OCI-LY7 (cell line): ENCODE measurements around the gene GPR180. TPM values are rescaled to one million over a fixed set of nuclear protein-coding genes. Genes with fewer than 3 reads are reported as not detected.

ENCODE experiments used
- BruUV-seq: library from RNA; stranded (reverse); fragments of 400-500 nt; replicated peaks from 2 replicates; lab custom pipeline; 2021; lab: Mats Ljungman, UMichigan
- CTCF ChIA-PET: fragments of 300-600 bp; sonication (Branson Sonifier 250); formaldehyde crosslinking; loops from one replicate; lab custom pipeline; 2022; ENCODE audit warnings: antibody characterized with exemption; ENCODE audit not compliant: unreplicated experiment; lab: Charles Lee
- POLR2A ChIA-PET: fragments of 300-600 bp; sonication (Branson Sonifier 250); formaldehyde crosslinking; loops from one replicate; lab custom pipeline; 2022; ENCODE audit warnings: antibody characterized with exemption; lab: Charles Lee
- DNase-seq: peaks from one replicate; pipeline ENCODE4 v3.0.0-alpha.2; 2015; ENCODE audit warnings: low spot score
- H2AFZ ChIP-seq: fragments of 200-600 bp; sonication (generic), shearing (Covaris generic); 2 replicates; pipeline ENCODE4 v1.6.1; 2014; ENCODE audit warnings: mild to moderate bottlenecking, antibody characterized with exemption, low read length, moderate library complexity
- H3K27ac ChIP-seq: fragments of 200-600 bp; sonication (generic); 2 replicates; pipeline ENCODE4 v1.5.1; 2014; ENCODE audit warnings: mixed run types, low read depth, mild to moderate bottlenecking, moderate library complexity, low read length, inconsistent platforms; ENCODE audit not compliant: poor library complexity, severe bottlenecking
- H3K36me3 ChIP-seq: fragments of 200-600 bp; sonication (generic); 2 replicates; pipeline ENCODE4 v1.6.1; 2014; ENCODE audit warnings: mild to moderate bottlenecking, antibody characterized with exemption, low read length, moderate library complexity, mixed read lengths; ENCODE audit not compliant: insufficient read depth
- H3K4me1 ChIP-seq: fragments of 200-600 bp; sonication (generic); 2 replicates; pipeline ENCODE4 v1.5.1; 2014; ENCODE audit warnings: mild to moderate bottlenecking, low read length; ENCODE audit not compliant: insufficient read depth, poor library complexity, severe bottlenecking
- H3K4me2 ChIP-seq: fragments of 200-600 bp; sonication (generic); 2 replicates; pipeline ENCODE4 v1.6.1; 2014; ENCODE audit warnings: mild to moderate bottlenecking, low read length
- H3K4me3 ChIP-seq: fragments of 200-600 bp; sonication (generic); 2 replicates; pipeline ENCODE4 v1.5.1; 2014; ENCODE audit warnings: mild to moderate bottlenecking, low read depth, low read length; ENCODE audit not compliant: poor library complexity, severe bottlenecking
- H3K79me2 ChIP-seq: fragments of 200-600 bp; sonication (generic); 2 replicates; pipeline ENCODE4 v1.6.1; 2016; ENCODE audit warnings: low read depth, mild to moderate bottlenecking, low read length, moderate library complexity, mixed read lengths; ENCODE audit not compliant: insufficient read depth
- H3K9me2 ChIP-seq: fragments of 200-600 bp; sonication (generic); 2 replicates; pipeline ENCODE4 v1.6.1; 2016; ENCODE audit warnings: mild to moderate bottlenecking, low read length, mixed read lengths; ENCODE audit not compliant: insufficient read depth
- H3K9me3 ChIP-seq: fragments of 200-600 bp; sonication (generic); 2 replicates; pipeline ENCODE4 v1.6.1; 2014; ENCODE audit warnings: mild to moderate bottlenecking, mixed run types, low read length, mixed read lengths
- H4K20me1 ChIP-seq: fragments of 200-600 bp; sonication (generic); 2 replicates; pipeline ENCODE4 v1.6.1; 2014; ENCODE audit warnings: mild to moderate bottlenecking, antibody characterized with exemption, low read length, moderate library complexity, mixed read lengths; ENCODE audit not compliant: insufficient read depth
- EZH2phosphoT487 ChIP-seq: fragments of 200-600 bp; sonication (generic); IDR thresholded peaks from 2 replicates; pipeline ENCODE4 v1.6.1; 2018; ENCODE audit warnings: low read depth, borderline replicate concordance, mild to moderate bottlenecking, mixed run types, antibody characterized with exemption, low read length, moderate library complexity, mixed read lengths
- intact Hi-C: fragments of 100-400 bp; cut with micrococcal nuclease; formaldehyde crosslinking; loops from one replicate; pipeline ENCODE4 v1.10.0; 2022; ENCODE audit not compliant: unreplicated experiment
- small RNA-seq: library from RNA; depleted of rRNA; stranded (forward); fragments of <200 nt; gene quantifications from one replicate; pipeline ENCODE3, GENCODE V24; 2014
- total RNA-seq, 2 experiments: library from RNA; depleted of rRNA in 1 of 2; stranded (reverse); fragments of >200 nt in 1 of 2; shearing (Covaris generic) in 1 of 2; gene quantifications; 2 replicates each; pipeline ENCODE4 v1.2.3, GENCODE V29; 2014 to 2022
- TF ChIP-seq, protein P1 (sequence below): fragments of 200-600 bp; sonication (generic); conservative IDR thresholded peaks from 2 replicates; pipeline ENCODE4 v1.5.1; 2014; ENCODE audit warnings: mild to moderate bottlenecking, antibody characterized with exemption, low read length, moderate library complexity, mixed read lengths

The GPR180 gene
- total RNA-seq, 2 experiments from 2014 or later = 3.9 to 4.1 TPM

DNA sequence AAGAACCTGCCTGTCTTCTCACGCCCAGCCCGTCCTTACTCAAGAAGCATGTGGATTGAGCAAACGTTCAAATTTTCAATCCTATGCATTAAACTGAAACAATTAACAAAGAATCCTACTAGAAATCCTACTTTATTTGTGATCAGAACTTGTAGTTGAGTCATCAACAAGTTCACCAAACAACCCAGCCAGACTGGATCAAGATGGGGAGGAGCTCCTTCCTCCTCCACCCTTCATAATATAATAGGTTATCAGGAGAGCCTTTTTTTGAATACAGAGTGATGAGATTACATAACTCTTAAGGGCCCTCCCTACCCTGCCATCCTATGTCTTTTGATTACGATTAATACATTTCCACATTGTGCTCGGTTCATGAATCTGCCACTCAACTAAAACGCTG lies 78.0 kb downstream of the GPR180 start:
- POLR2A ChIA-PET = no interaction called here
- H3K9me3 ChIP-seq = no peaks in the 10 kb centered on the region
- CTCF ChIA-PET = no interaction called here
- H3K4me3 ChIP-seq = no peak overlapping the region
- BruUV-seq = no TSS peak
- DNase-seq = no peak
- H3K27ac ChIP-seq = no peak overlapping the region
- intact Hi-C loops = no loop called here
- TF ChIP-seq EZH2phosphoT487 = no peak
- TF ChIP-seq, protein P1, sequence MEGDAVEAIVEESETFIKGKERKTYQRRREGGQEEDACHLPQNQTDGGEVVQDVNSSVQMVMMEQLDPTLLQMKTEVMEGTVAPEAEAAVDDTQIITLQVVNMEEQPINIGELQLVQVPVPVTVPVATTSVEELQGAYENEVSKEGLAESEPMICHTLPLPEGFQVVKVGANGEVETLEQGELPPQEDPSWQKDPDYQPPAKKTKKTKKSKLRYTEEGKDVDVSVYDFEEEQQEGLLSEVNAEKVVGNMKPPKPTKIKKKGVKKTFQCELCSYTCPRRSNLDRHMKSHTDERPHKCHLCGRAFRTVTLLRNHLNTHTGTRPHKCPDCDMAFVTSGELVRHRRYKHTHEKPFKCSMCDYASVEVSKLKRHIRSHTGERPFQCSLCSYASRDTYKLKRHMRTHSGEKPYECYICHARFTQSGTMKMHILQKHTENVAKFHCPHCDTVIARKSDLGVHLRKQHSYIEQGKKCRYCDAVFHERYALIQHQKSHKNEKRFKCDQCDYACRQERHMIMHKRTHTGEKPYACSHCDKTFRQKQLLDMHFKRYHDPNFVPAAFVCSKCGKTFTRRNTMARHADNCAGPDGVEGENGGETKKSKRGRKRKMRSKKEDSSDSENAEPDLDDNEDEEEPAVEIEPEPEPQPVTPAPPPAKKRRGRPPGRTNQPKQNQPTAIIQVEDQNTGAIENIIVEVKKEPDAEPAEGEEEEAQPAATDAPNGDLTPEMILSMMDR = no peak
- H3K4me1 ChIP-seq = no peaks in the 10 kb centered on the region
- no peak overlapping the region for H3K4me2 ChIP-seq
- no peak overlapping the region for H2AFZ ChIP-seq
- H3K36me3 ChIP-seq = no peaks in the 10 kb centered on the region
- no peaks in the 10 kb centered on the region for H3K9me2 ChIP-seq
- no peaks in the 10 kb centered on the region for H3K79me2 ChIP-seq
- no peaks in the 10 kb centered on the region for H4K20me1 ChIP-seq

DNA sequence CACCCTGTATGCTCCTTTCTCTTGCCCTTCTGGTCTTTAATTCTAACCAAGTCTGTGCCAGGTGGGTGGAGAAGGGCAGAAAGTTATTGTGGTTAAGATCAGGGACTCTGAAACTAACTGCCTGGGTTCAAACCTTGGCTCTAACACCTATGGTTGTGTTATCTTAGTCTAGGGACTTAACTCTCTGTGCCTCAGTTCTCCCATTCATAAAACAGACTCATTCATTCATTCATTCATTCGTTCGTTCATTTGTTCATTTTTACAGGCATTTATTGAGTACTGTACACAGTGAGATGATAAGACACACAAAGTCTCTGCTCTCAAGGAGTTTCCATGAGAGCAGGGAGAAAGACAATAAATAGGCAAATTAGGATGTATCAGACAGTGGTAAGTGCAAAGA lies 80.6 kb downstream of the GPR180 start:
- Histone ChIP-seq H3K27ac (no peak overlapping the region), H2AFZ (no peak overlapping the region), H3K36me3 (no peaks in the 10 kb centered on the region), H4K20me1 (no peaks in the 10 kb centered on the region), H3K9me2 (no peaks in the 10 kb centered on the region), H3K79me2 (no peaks in the 10 kb centered on the region), H3K4me3 (no peak overlapping the region), H3K4me1 (no peaks in the 10 kb centered on the region), H3K4me2 (no peak overlapping the region), H3K9me3 (no peaks in the 10 kb centered on the region)
- no peak for DNase-seq
- POLR2A ChIA-PET = no interaction called here
- intact Hi-C loops = no loop called here
- TF ChIP-seq, protein P1 = no peak
- TF ChIP-seq EZH2phosphoT487 = no peak
- CTCF ChIA-PET = no interaction called here
- BruUV-seq = no TSS peak

DNA sequence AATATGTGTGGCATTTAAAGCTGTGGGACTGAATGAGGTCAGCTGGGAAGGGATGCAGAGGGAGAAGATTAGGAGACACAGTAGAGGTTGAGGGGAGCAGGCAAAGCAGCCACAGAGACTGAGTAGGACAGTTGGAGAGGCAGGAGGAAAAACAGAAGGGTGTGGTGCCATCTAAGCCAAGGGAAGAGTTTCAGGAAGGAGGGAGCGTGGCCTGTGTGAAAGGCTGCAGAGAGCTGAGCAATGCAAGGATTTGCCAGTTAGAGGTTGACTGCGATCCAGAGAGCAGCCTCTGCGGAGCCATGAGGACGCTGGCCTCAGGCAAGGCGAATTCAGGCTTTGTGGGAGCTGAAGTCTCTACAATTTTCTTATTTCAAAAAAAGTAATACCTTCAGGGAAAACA lies 81.8 kb downstream of the GPR180 start:
- Histone ChIP-seq H4K20me1 (no peaks in the 10 kb centered on the region), H3K36me3 (no peaks in the 10 kb centered on the region), H3K79me2 (no peaks in the 10 kb centered on the region), H3K27ac (no peak overlapping the region), H3K9me2 (no peaks in the 10 kb centered on the region), H2AFZ (no peak overlapping the region), H3K9me3 (no peaks in the 10 kb centered on the region), H3K4me3 (no peak overlapping the region), H3K4me1 (no peaks in the 10 kb centered on the region), H3K4me2 (no peak overlapping the region)
- no TSS peak for BruUV-seq
- ChIA-PET POLR2A (no interaction called here), CTCF (no interaction called here)
- no peak for DNase-seq
- no peak for TF ChIP-seq EZH2phosphoT487
- TF ChIP-seq, protein P1 = no peak
- intact Hi-C loops = no loop called here

Small RNA genes lying within 50 kb of the gene (small RNA-seq; reads per million reads assigned to genes)
- gene RNA5SP36 = 0.73 reads per million, percentile 30 among the genes with 10 or more reads in this experiment

Other genes with a start within 250 kb of the GPR180 start
- 0.05 and 0.25 TPM in 2 replicates for gene DCT, start 122.2 kb upstream of the GPR180 start, total RNA-seq (2014; rRNA removed; shearing (Covaris generic))
- not detected in 2 replicates for gene DCT, start 122.2 kb upstream of the GPR180 start, total RNA-seq (2022)
- gene TGDS, start 5.7 kb upstream of the GPR180 start, total RNA-seq (2014; rRNA removed; shearing (Covaris generic)) = 8.0 and 8.8 TPM in 2 replicates
- gene TGDS, start 5.7 kb upstream of the GPR180 start, total RNA-seq (2022) = 7.1 and 7.7 TPM in 2 replicates
- not detected in 2 replicates for gene SOX21, start 110.7 kb downstream of the GPR180 start, total RNA-seq (2014; rRNA removed; shearing (Covaris generic))
- not detected in 2 replicates for gene SOX21, start 110.7 kb downstream of the GPR180 start, total RNA-seq (2022)